ENCODE results near the gene DLG5.

DNA sequence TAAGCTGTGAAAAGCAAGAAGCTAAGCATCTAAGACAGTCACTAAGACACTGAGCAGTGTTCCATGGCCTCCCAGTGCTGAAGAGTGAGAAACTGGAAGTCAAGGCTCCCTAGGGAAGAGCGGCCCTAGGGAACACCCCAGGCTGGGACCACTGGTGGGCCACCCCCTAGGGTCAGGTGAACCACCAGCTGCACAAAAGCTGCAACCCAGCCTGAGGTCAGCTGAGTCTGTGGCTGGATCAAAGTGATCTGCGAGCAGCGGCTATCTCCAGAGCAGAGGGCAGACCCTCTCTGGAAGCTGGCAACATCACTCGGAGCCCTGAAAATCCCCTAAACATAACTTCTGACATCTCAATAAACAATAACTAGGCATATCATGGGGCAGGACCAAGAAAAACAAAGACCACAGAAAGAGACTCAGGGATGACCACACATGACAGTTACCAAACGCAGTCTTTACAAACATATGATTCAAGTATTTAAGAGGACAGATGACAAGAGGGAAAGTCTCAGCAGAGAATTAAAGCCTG, 125.8 kb downstream of the DLG5 start:
- TF ChIP-seq, protein P1, sequence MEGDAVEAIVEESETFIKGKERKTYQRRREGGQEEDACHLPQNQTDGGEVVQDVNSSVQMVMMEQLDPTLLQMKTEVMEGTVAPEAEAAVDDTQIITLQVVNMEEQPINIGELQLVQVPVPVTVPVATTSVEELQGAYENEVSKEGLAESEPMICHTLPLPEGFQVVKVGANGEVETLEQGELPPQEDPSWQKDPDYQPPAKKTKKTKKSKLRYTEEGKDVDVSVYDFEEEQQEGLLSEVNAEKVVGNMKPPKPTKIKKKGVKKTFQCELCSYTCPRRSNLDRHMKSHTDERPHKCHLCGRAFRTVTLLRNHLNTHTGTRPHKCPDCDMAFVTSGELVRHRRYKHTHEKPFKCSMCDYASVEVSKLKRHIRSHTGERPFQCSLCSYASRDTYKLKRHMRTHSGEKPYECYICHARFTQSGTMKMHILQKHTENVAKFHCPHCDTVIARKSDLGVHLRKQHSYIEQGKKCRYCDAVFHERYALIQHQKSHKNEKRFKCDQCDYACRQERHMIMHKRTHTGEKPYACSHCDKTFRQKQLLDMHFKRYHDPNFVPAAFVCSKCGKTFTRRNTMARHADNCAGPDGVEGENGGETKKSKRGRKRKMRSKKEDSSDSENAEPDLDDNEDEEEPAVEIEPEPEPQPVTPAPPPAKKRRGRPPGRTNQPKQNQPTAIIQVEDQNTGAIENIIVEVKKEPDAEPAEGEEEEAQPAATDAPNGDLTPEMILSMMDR (IDR thresholded peaks at IDR 0.05), result no peak
- no peak for TF ChIP-seq POLR2A (IDR thresholded peaks at IDR 0.05)

Measured in heart left ventricle (tissue), 13 donors.